Activated CD8-positive, alpha-beta memory T cell treated with anti-CD3 and anti-CD28 coated beads, Interleukin-2, amount 10 ng/mL, durations not matched to agents 7 days and 5 days (primary cell): ENCODE measurements around the gene REM2. TPM values are rescaled to one million over a fixed set of nuclear protein-coding genes. Genes with fewer than 3 reads are reported as not detected.
A peak's percentile ranks its signal among the peaks of the same experiment; 100 is the strongest.

Experiments
- ATAC-seq: fragments of 150-1000 bp; cut with Tn5 transposase; one replicate; pipeline ENCODE4 v1.10.0; 2021; ENCODE audit warnings: moderate library complexity
- CTCF ChIA-PET: fragments of 350-600 bp; sonication (Branson Sonifier 250); formaldehyde crosslinking; loops from one replicate; lab custom pipeline; 2021; ENCODE audit warnings: antibody characterized with exemption; lab: Charles Lee
- DNase-seq: peaks from one replicate; pipeline ENCODE4 v3.0.0-alpha.2; 2020
- H3K27ac Mint-ChIP-seq: one replicate; pipeline ENCODE4 v1.8.0; 2021; ENCODE audit warnings: mild to moderate bottlenecking, mixed read lengths
- H3K27me3 Mint-ChIP-seq: one replicate; pipeline ENCODE4 v1.8.0; 2021; ENCODE audit warnings: mixed read lengths
- H3K36me3 Mint-ChIP-seq: one replicate; pipeline ENCODE4 v1.8.0; 2021; ENCODE audit warnings: mild to moderate bottlenecking, mixed read lengths
- H3K4me1 Mint-ChIP-seq: one replicate; pipeline ENCODE4 v1.8.0; 2021; ENCODE audit warnings: mixed read lengths
- H3K4me3 Mint-ChIP-seq: one replicate; pipeline ENCODE4 v1.8.0; 2021; ENCODE audit warnings: mild to moderate bottlenecking, moderate library complexity, mixed read lengths
- H3K9me3 Mint-ChIP-seq: one replicate; pipeline ENCODE4 v1.8.0; 2022; ENCODE audit warnings: low read depth, mixed read lengths
- total RNA-seq, 2 experiments: library from RNA; stranded (reverse); gene quantifications; one replicate each; pipeline ENCODE4 v1.2.3, GENCODE V29; 2021

Gene REM2
- total RNA-seq, 2 experiments from 2014 or later, result 0.26 to 0.93 TPM

DNA sequence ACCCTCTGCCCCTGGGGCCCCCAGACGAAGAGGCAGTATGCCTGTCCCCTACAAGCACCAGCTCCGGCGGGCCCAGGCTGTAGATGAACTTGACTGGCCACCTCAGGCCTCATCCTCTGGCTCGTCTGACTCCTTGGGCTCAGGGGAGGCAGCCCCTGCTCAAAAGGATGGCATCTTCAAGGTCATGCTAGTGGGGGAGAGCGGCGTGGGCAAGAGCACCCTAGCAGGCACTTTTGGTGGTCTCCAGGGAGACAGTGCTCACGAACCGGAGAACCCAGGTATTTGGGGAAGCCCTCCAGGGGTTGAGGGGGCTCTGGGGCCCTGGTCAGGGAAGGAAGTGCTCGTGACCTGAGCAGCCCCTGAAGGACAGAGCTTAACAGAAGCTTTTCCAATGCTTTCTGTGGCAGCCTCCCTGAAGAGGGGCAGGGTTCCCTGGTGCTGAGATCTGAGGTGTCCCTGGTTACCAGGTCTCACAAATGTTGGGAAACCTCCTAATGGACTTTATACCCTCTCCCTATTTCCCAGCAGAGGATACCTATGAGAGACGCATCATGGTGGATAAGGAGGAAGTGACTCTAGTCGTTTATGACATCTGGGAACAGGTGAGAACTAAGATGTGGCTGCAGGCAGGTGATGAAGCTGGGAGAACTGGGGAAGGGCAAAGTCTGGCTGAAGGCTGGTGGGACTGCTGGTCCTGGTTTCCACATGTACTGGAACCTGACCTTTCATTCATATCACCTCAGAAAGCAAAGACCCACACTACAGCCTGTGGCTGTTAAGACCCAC, 1.9 kb downstream of the REM2 start:
- Mint-ChIP-seq H3K27me3 (peaks cover 40% of the 10 kb centered on the region), H3K4me3 (no peak overlapping the region), H3K9me3 (no peaks in the 10 kb centered on the region), H3K36me3 (no peaks in the 10 kb centered on the region), H3K4me1 (peaks cover 31% of the 10 kb centered on the region), H3K27ac (no peak overlapping the region)
- DNase-seq (no peak), ATAC-seq (no peak)
- CTCF ChIA-PET, result interaction anchor here (0.5 to 11.1 kb wide), 12 partner anchors 12 to 328 kb away, joined by 3 to 126 read pairs (median 8); partner anchors contain the start of genes LRP10, PRMT5 and RBM23

DNA sequence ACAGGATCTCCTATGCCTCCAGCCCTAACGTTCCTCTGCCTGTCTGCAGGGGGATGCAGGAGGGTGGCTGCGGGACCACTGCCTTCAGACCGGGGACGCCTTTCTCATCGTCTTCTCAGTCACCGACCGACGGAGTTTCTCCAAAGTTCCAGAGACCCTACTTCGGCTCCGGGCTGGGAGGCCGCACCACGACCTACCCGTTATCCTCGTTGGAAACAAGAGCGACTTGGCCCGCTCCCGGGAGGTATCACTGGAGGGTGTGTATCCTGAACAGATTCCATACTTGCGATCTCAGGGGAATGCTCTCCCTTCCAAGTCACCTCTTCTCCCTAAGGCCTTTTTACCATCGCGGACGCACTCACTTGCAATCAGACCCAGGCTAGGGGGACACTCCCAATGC, 3.0 kb downstream of the REM2 start:
- Mint-ChIP-seq H3K9me3 (no peaks in the 10 kb centered on the region), H3K4me3 (peak overlapping the region; percentile 28), H3K4me1 (peaks cover 36% of the 10 kb centered on the region), H3K36me3 (no peaks in the 10 kb centered on the region), H3K27ac (peak overlapping the region; percentile 22), H3K27me3 (peaks cover 40% of the 10 kb centered on the region)
- no peak for ATAC-seq
- CTCF ChIA-PET, result interaction anchor here (0.8 to 11.1 kb wide), 13 partner anchors 11 to 329 kb away, joined by 3 to 126 read pairs (median 5); partner anchors contain the start of genes LRP10 and PRMT5
- DNase-seq, result no peak

DNA sequence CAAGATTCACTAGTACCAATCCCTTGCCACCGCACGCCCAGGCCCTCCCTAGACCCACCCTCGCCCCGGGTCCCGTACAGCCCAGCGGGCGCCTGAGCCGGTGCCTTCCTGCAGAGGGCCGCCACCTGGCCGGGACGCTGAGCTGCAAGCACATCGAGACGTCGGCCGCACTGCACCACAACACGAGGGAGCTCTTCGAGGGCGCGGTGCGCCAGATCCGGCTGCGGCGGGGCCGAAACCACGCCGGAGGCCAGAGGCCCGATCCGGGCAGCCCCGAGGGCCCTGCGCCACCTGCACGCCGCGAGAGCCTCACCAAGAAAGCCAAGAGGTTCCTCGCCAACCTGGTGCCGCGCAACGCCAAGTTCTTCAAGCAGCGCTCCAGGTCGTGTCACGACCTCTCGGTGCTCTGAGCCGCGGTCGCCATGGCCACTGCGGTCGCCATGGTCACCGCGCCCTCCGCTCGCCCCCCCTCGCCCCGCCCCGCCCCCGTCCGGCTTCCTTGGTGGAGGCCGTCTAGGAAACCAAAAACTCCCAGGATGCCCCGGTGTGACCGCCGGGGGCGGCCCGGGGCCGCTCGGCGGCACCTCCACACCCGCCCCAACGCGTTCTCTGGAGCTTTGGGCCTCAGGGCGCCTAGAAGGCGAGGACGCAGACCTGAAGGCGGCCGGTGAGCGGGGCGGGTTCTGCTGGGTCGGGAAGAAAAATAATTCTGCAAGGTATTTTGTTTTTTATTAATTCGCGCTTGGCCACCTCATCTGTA, 3.7 kb downstream of the REM2 start:
- CTCF ChIA-PET, result interaction anchor here (0.7 to 11.1 kb wide), 15 partner anchors 10 to 330 kb away, joined by 3 to 126 read pairs (median 5); partner anchors contain the start of genes LRP10 and PRMT5

DNA sequence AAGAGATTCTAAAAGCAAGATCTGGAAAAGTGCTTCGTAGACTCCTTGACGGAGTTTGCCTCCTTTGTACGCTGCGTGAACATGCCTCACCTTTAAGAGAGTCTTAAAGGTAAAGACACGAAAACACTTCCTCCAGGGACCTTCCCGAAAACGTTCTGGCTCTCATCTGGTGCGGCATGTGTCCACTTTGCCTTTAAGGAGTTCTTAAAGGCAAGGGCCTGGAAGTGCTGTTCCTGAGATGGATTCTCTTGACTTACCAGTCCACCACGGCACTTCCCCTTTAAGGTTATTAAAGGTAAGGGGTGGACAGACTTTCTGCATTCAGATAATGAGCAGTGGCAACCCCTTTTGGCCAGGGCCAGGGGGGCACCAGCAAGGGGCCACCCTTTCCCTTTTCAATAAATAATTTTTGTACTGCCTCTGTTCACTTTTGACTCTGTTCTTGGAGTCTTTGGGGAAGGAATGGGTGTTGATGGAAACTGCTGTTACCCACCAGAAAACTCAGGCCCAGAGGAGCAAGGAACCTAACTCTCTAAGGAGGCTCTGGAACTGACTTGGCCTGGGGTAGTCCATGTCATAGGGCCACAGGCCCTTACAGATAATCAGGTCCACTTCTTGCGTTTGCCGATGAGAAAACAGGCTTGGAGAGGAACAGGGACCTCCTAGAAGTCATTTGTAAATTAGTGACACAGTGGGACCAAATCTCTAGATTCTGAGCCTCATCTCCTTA, 4.4 kb downstream of the REM2 start:
- DNase-seq, result no peak
- Mint-ChIP-seq H3K36me3 (peaks cover 1% of the 10 kb centered on the region), H3K4me3 (peak overlapping the region; percentile 77), H3K4me1 (peaks cover 36% of the 10 kb centered on the region), H3K9me3 (no peaks in the 10 kb centered on the region), H3K27me3 (peaks cover 33% of the 10 kb centered on the region), H3K27ac (peak overlapping the region; percentile 80)
- CTCF ChIA-PET, result interaction anchor here (0.9 to 11.1 kb wide), 9 partner anchors 9 to 64 kb away, joined by 4 to 126 read pairs (median 17); partner anchors contain the start of genes LRP10 and PRMT5
- peak; percentile 7 for ATAC-seq

More for the DNA sequence above, 3.7 kb downstream of the REM2 start:
- Mint-ChIP-seq H3K4me3 (peak overlapping the region; percentile 77), H3K27me3 (peaks cover 37% of the 10 kb centered on the region), H3K9me3 (no peaks in the 10 kb centered on the region), H3K27ac (peak overlapping the region; percentile 80), H3K4me1 (peaks cover 36% of the 10 kb centered on the region), H3K36me3 (no peaks in the 10 kb centered on the region)
- ATAC-seq (peak; percentile 84), DNase-seq (peak; percentile 83)

DNA sequence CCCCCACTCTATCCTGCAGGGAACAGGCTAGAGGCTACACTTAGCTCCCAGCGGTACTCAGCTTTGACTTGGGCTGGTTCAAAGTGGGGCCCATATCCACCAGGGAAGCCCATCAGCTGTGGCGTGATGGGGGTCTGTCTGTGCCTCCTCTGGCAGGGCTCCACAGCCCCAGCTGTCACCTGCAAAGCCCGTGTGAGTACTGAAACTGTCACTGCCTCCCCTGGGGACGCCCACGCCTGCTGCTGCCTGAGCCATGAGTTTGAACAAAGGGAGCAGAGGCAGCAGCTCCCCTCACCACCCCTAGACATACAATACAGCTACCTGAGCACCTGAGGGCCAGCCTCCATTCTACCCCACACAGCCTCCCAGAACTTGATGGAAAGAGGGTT, 5.0 kb downstream of the REM2 start:
- CTCF ChIA-PET, result interaction anchor here (0.9 to 11.1 kb wide), 9 partner anchors 10 to 316 kb away, joined by 3 to 126 read pairs (median 5); partner anchors contain the start of genes LRP10 and PRMT5
- peak overlapping the region; percentile 77 for H3K4me3 Mint-ChIP-seq
- no peak for DNase-seq
- peaks cover 1% of the 10 kb centered on the region for H3K36me3 Mint-ChIP-seq
- H3K9me3 Mint-ChIP-seq, result no peaks in the 10 kb centered on the region
- H3K27me3 Mint-ChIP-seq, result peaks cover 30% of the 10 kb centered on the region
- peak overlapping the region; percentile 80 for H3K27ac Mint-ChIP-seq
- no peak for ATAC-seq
- H3K4me1 Mint-ChIP-seq, result peaks cover 36% of the 10 kb centered on the region

DNA sequence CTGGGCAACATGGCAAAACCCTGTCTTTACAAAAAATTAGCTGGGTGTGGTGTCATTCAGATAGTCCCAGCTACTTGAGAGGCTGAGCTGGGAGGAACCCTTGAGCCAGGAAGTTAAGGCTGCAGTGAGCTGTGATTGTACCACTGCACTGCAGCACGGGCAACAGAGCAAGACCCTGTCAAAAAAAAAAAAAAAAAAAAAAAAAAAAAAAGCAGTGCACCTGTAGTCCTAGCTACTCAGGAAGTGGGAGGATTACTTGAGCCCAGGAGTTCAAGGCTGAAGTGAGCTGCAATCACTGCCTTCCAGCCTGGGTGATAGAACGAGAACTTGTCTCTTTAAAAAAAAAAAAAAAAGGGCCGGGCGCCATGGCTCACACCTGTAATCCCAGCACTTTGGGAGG, 5.6 kb downstream of the REM2 start:
- Mint-ChIP-seq H3K4me1 (peaks cover 33% of the 10 kb centered on the region), H3K27ac (no peak overlapping the region), H3K36me3 (peaks cover 1% of the 10 kb centered on the region), H3K9me3 (no peaks in the 10 kb centered on the region), H3K27me3 (peaks cover 27% of the 10 kb centered on the region), H3K4me3 (no peak overlapping the region)
- ATAC-seq, result no peak
- CTCF ChIA-PET, result interaction anchor here (0.6 to 11.1 kb wide), 11 partner anchors 10 to 408 kb away, joined by 3 to 126 read pairs (median 4); partner anchors contain the start of gene LRP10
- no peak for DNase-seq

DNA sequence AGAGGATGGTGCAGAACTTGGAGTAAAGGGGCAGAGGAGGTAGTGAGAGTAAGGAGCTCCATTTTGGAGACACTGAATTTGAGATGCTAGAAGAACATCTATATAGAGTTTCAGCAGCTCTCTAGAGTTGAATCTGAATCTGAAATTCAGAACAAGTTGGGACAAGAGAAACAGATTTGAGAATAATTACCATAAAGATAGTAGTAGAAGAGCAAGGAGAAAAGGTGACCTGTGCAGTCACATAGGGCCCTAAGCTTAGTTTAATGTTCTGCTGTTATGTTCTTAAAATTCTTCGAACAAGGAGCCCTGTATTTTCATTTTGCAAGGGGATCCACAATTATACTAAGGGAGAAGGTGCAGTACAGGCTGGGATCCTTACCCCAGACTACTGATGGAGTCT, 7.4 kb downstream of the REM2 start:
- Mint-ChIP-seq H3K36me3 (peaks cover 1% of the 10 kb centered on the region), H3K27ac (no peak overlapping the region), H3K9me3 (no peaks in the 10 kb centered on the region), H3K4me1 (peaks cover 33% of the 10 kb centered on the region), H3K4me3 (no peak overlapping the region), H3K27me3 (peaks cover 11% of the 10 kb centered on the region)
- CTCF ChIA-PET, result interaction anchor here (0.8 to 11.1 kb wide), 7 partner anchors 9 to 104 kb away, joined by 3 to 126 read pairs (median 4); partner anchors contain the start of gene LRP10
- ATAC-seq (no peak), DNase-seq (no peak)

DNA sequence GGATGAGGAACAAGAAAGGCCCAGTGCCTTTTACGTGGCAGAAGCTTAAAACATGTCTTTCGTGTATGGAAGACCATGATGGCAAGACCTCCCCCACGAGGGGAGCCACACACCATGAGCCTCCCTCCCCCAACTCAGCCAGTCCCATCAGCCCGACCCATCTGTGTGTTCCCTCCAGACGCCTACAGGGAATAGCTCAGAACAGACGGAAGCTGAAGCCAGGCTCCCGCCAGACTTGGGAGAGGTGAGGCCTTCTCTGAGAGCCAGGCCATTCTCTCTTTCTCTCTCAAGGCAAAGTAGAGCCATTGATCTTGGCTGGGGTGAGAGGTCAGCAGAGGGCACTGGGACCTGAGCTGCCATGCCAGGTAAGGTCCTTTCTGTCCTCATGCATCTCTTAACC, 9.5 kb downstream of the REM2 start:
- no peak for DNase-seq
- Mint-ChIP-seq H3K4me1 (peaks cover 20% of the 10 kb centered on the region), H3K27ac (no peak overlapping the region), H3K27me3 (no peaks in the 10 kb centered on the region), H3K36me3 (peaks cover 1% of the 10 kb centered on the region), H3K9me3 (no peaks in the 10 kb centered on the region), H3K4me3 (no peak overlapping the region)
- CTCF ChIA-PET, result interaction anchor here (0.7 to 1.3 kb wide), 4 partner anchors 9 to 337 kb away, joined by 3 to 5 read pairs (median 4); no protein-coding TSS in a partner anchor
- ATAC-seq, result no peak

DNA sequence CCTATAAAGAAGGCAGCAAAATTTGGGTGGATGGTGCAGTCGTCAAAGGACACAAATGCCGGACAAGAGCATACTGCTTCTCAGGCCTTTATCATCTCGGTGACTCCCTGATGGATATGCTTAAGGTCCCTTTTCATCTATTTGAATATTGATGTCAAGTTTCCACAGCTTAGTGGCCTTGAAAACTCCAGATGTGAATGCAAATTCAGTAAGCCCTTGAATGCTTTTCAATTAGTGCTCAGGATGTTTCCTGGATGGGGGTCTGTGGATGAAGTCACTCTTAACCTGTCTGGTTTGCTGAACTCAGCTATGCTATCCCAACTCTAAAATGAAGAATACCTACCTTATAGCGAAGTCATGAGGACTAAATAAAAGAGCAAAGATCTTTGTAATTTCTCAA, 10.7 kb downstream of the REM2 start:
- CTCF ChIA-PET, result interaction anchor here (1.1 to 1.3 kb wide), 2 partner anchors 21 to 338 kb away, joined by 3 to 6 read pairs; partner anchors contain the start of gene LRP10
- peaks cover 16% of the 10 kb centered on the region for H3K4me1 Mint-ChIP-seq
- no peaks in the 10 kb centered on the region for H3K27me3 Mint-ChIP-seq
- no peaks in the 10 kb centered on the region for H3K9me3 Mint-ChIP-seq
- ATAC-seq (no peak), DNase-seq (no peak)
- H3K36me3 Mint-ChIP-seq, result peaks cover 9% of the 10 kb centered on the region
- H3K4me3 Mint-ChIP-seq, result no peak overlapping the region
- no peak overlapping the region for H3K27ac Mint-ChIP-seq

DNA sequence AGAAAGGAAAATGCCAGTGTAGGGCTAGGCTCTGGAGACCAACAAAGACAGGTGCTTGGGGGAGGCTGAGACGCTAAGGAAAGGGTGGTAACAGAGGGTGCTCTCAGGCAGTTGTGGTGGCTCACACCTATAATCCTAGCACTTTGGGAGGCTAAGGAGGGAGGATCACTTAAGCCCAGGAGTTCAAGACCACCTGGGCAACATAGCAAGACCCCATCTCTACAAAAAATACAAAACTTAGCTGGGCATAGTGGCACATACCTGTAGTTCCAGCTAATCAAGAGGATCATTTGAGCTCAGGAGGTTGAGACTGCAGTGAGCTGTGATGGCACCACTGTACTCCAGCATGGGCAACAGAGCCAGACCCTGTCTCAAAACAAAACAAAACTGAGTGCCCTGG, 12.4 kb downstream of the REM2 start:
- Mint-ChIP-seq H3K9me3 (no peaks in the 10 kb centered on the region), H3K4me3 (no peak overlapping the region), H3K36me3 (peaks cover 10% of the 10 kb centered on the region), H3K27me3 (no peaks in the 10 kb centered on the region), H3K4me1 (peaks cover 10% of the 10 kb centered on the region), H3K27ac (no peak overlapping the region)
- CTCF ChIA-PET, result interaction anchor here (1.4 to 2.4 kb wide), 5 partner anchors 10 to 76 kb away, joined by 4 to 9 read pairs (median 7); no protein-coding TSS in a partner anchor
- DNase-seq, result no peak
- ATAC-seq, result no peak

DNA sequence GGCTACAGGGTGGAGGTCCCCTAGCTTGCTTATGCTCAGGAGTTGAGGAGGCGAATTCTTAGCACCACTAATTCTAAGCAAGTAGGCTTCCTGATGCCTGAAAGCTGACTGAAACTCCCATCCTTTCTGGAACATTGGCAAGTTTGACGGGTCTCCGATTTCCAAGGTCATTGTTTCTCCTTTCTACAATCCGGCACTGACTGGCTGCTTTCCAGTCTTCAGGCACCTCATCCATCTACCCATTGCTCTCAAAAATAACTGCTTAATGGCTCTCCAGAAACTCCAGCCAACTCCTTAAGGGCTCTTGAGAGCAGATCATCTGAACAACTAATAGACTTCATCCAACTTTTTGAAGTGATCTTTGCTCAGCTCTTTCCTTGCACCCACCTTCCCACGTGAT, 13.3 kb downstream of the REM2 start:
- ATAC-seq (no peak), DNase-seq (no peak)
- peaks cover 17% of the 10 kb centered on the region for H3K36me3 Mint-ChIP-seq
- H3K4me3 Mint-ChIP-seq, result no peak overlapping the region
- H3K4me1 Mint-ChIP-seq, result peaks cover 17% of the 10 kb centered on the region
- CTCF ChIA-PET, result interaction anchor here (0.7 to 2.4 kb wide), 7 partner anchors 11 to 1278 kb away, joined by 3 to 9 read pairs (median 7); no protein-coding TSS in a partner anchor
- no peaks in the 10 kb centered on the region for H3K27me3 Mint-ChIP-seq
- H3K9me3 Mint-ChIP-seq, result no peaks in the 10 kb centered on the region
- H3K27ac Mint-ChIP-seq, result no peak overlapping the region

DNA sequence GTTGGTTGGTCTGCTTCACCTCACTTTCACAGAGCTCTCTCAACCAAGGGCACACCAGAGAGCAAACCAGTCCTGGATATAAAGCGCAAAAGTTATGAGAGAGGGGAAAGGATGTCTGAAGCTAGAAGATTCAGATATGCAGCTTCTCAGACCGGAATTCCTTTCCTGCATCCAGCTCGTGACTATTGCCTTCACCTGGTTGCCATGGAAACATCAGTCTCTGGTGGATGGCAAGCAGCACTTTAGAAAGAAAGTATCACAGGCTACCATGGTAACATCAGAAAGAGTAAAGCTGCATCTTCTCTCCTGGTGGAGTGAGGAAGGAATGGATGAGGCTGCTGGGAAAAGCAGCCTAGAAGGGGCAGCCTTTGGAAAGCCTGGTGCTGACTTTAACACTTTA, 13.7 kb downstream of the REM2 start:
- CTCF ChIA-PET, result interaction anchor here (1.1 to 2.4 kb wide), 6 partner anchors 11 to 1279 kb away, joined by 4 to 9 read pairs (median 7); no protein-coding TSS in a partner anchor
- H3K4me1 Mint-ChIP-seq, result peaks cover 18% of the 10 kb centered on the region
- H3K9me3 Mint-ChIP-seq, result no peaks in the 10 kb centered on the region
- no peaks in the 10 kb centered on the region for H3K27me3 Mint-ChIP-seq
- H3K27ac Mint-ChIP-seq, result no peak overlapping the region
- DNase-seq (no peak), ATAC-seq (no peak)
- H3K4me3 Mint-ChIP-seq, result no peak overlapping the region
- H3K36me3 Mint-ChIP-seq, result peaks cover 20% of the 10 kb centered on the region
